ENCODE results near the gene ATAT1.

DNA sequence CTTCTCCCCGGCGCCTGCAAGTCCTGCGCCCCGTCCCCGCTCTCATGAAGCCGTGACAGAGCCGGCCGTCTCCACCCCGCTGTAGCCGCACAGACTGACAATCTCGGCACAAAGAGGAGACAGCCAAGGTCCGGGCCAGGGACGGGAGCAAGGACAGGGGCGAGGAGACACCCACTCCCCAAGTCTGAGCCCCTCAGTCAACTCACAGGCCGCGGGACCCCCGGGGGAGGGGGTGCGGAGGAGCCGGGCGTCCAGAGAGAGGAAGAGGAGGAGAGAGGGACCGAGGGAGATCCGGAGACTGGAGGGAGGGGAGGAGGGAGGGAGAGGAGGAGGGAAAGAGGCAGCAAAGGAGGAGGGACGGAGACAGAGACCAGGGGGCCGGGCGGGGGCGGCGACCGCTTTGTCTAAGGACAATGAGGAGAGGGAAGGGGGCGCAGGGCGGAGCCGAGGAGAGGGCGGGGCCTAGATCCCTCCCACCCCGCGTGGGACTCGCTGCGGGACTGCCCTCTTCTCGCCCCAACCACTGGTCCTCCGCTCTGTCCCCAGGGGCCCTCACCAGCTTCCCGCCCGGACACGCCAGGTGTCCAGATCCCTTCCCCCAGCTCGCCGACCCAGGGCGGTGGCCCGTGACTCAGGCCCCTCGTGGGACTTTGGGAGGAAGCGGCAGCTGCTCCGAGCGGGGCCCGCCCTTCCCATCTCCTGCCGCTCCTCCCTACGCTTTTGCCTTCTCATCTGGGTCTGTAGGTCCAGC, 60.4 kb downstream of the ATAT1 start:
- TF ChIP-seq POLR2A (IDR thresholded peaks at IDR 0.05), result peak; percentile 23 to 59
- no peak for TF ChIP-seq CTCF (IDR thresholded peaks at IDR 0.05)
